Measurements from ENCODE around the gene ZNF784.

Gene ZNF784

GRCh38 chr19:55647732-55648584, 23.6 kb upstream of the ZNF784 start, which contains the start of gene CCDC106:
Gene CCDC106 (plus strand): TSS chr19:55648212. CDS start chr19:55649047, 835 bp downstream.
- DNase-seq (ENCODE audit: low read depth, low spot score) = peak; percentile 77
- in situ Hi-C loops (cut with HindIII; ENCODE audit: low sequenced_read_pairs) = no loop called here
- peak within 1 kb of the TSS; percentile 71 for H3K4me3 ChIP-seq (ENCODE audit: low read depth, low read length)
- no peak for TF ChIP-seq CTCF (IDR thresholded peaks at IDR 0.05; ENCODE audit: low read depth, low read length)

GRCh38 chr19:55646889-55647731, 22.7 kb upstream of the ZNF784 start:
- no peak for DNase-seq (ENCODE audit: low read depth, low spot score)
- in situ Hi-C loops (cut with HindIII; ENCODE audit: low sequenced_read_pairs) = no loop called here
- H3K4me3 ChIP-seq (ENCODE audit: low read depth, low read length) = peak overlapping the region; percentile 71
- no peak for TF ChIP-seq CTCF (IDR thresholded peaks at IDR 0.05; ENCODE audit: low read depth, low read length)

- in situ Hi-C loops (cut with HindIII; ENCODE audit: low sequenced_read_pairs) = no loop called here
- DNase-seq (ENCODE audit: low read depth, low spot score) = no peak
- H3K4me3 ChIP-seq (ENCODE audit: low read depth, low read length) = no peak overlapping the region
- TF ChIP-seq CTCF (IDR thresholded peaks at IDR 0.05; ENCODE audit: low read depth, low read length) = no peak
Observed at GRCh38 chr19:55645512-55645881, 21.1 kb upstream of the ZNF784 start.

GRCh38 chr19:55644842-55645511, 20.6 kb upstream of the ZNF784 start:
- in situ Hi-C loops (cut with HindIII; ENCODE audit: low sequenced_read_pairs) = no loop called here
- peak overlapping the region; percentile 75 for H3K4me3 ChIP-seq (ENCODE audit: low read depth, low read length)

GRCh38 chr19:55644191-55644833, 19.9 kb upstream of the ZNF784 start:
- no peak for DNase-seq (ENCODE audit: low read depth, low spot score)
- in situ Hi-C loops (cut with HindIII; ENCODE audit: low sequenced_read_pairs) = no loop called here
- no peak for TF ChIP-seq CTCF (IDR thresholded peaks at IDR 0.05; ENCODE audit: low read depth, low read length)
- H3K4me3 ChIP-seq (ENCODE audit: low read depth, low read length) = peak overlapping the region; percentile 75

More at GRCh38 chr19:55644842-55645511, 20.6 kb upstream of the ZNF784 start:
- TF ChIP-seq CTCF (IDR thresholded peaks at IDR 0.05; ENCODE audit: low read depth, low read length) = no peak
- DNase-seq (ENCODE audit: low read depth, low spot score) = no peak

- H3K4me3 ChIP-seq (ENCODE audit: low read depth, low read length) = peak overlapping the region; percentile 75
- TF ChIP-seq CTCF (IDR thresholded peaks at IDR 0.05; ENCODE audit: low read depth, low read length) = no peak
- in situ Hi-C loops (cut with HindIII; ENCODE audit: low sequenced_read_pairs) = no loop called here
- no peak for DNase-seq (ENCODE audit: low read depth, low spot score)
Observed at GRCh38 chr19:55643887-55644176, 19.5 kb upstream of the ZNF784 start.
